IMR-90 (cell line): ENCODE measurements around the gene UCKL1. TPM values are rescaled to one million over a fixed set of nuclear protein-coding genes. Genes with fewer than 3 reads are reported as not detected.

Source experiments
- ATAC-seq: fragments of 200-7000 bp; cut with Tn5 transposase; 2 replicates; pipeline ENCODE4 v1.9.1; 2020; ENCODE audit warnings: low read depth, mild to moderate bottlenecking, moderate library complexity
- BruUV-seq: library from RNA; stranded (reverse); fragments of 400-500 nt; replicated peaks from 2 replicates; lab custom pipeline; 2021; lab: Mats Ljungman, UMichigan
- CTCF ChIA-PET: fragments of 300-600 bp; formaldehyde crosslinking; extraction: SDS; loops from one replicate; lab custom pipeline; 2021; ENCODE audit warnings: antibody characterized with exemption; lab: Yijun Ruan, JAX
- POLR2A ChIA-PET: fragments of 300-600 bp; sonication (Branson Sonifier 250); formaldehyde crosslinking; loops from one replicate; lab custom pipeline; 2022; ENCODE audit warnings: antibody characterized with exemption; ENCODE audit not compliant: unreplicated experiment; lab: Charles Lee
- DNase-seq: peaks from one replicate; pipeline ENCODE4 v3.0.0; 2013
- H2AFZ ChIP-seq: replicated peaks from 2 replicates; pipeline ENCODE3; 2013; ENCODE audit warnings: low read length, mild to moderate bottlenecking; ENCODE audit not compliant: poor library complexity
- H2AK5ac ChIP-seq: 2 replicates; pipeline ENCODE4 v1.6.1; 2013; ENCODE audit warnings: low read depth, low read length, inconsistent platforms
- H2AK9ac ChIP-seq: replicated peaks from 2 replicates; pipeline ENCODE3; 2013; ENCODE audit warnings: mild to moderate bottlenecking, low read depth, low read length, moderate library complexity; ENCODE audit not compliant: poor library complexity
- H2BK120ac ChIP-seq: 2 replicates; pipeline ENCODE4 v1.6.1; 2013; ENCODE audit warnings: low read depth, low read length, inconsistent platforms
- H2BK15ac ChIP-seq: 3 replicates; pipeline ENCODE4 v1.6.1; 2013; ENCODE audit warnings: low read depth, low read length, inconsistent platforms
- H2BK20ac ChIP-seq: 2 replicates; pipeline ENCODE4 v1.6.1; 2013; ENCODE audit warnings: low read depth, mild to moderate bottlenecking, inconsistent platforms, low read length, moderate library complexity
- H2BK5ac ChIP-seq: 2 replicates; pipeline ENCODE4 v1.6.1; 2013; ENCODE audit warnings: mild to moderate bottlenecking, low read depth, low read length, inconsistent platforms; ENCODE audit not compliant: poor library complexity, severe bottlenecking
- H3K14ac ChIP-seq: replicated peaks from 2 replicates; pipeline ENCODE4 v1.6.1; 2013; ENCODE audit warnings: low read depth, low read length, inconsistent platforms
- H3K18ac ChIP-seq: 2 replicates; pipeline ENCODE4 v1.6.1; 2013; ENCODE audit warnings: low read depth, low read length, control low read depth
- H3K23ac ChIP-seq: 2 replicates; pipeline ENCODE4 v1.6.1; 2013; ENCODE audit warnings: low read depth, low read length, inconsistent platforms
- H3K27ac ChIP-seq: 2 replicates; pipeline ENCODE4 v1.5.1; 2013; ENCODE audit warnings: mild to moderate bottlenecking, control low read depth, low read length; ENCODE audit not compliant: insufficient read depth
- H3K27me3 ChIP-seq: 2 replicates; pipeline ENCODE4 v1.6.1; 2013; ENCODE audit warnings: low read length; ENCODE audit not compliant: control insufficient read depth, insufficient read depth
- H3K36me3 ChIP-seq: 2 replicates; pipeline ENCODE4 v1.6.1; 2013; ENCODE audit warnings: low read length, mixed read lengths; ENCODE audit not compliant: control insufficient read depth, insufficient read depth
- H3K4ac ChIP-seq: 2 replicates; pipeline ENCODE4 v1.6.1; 2013; ENCODE audit warnings: low read depth, low read length, inconsistent platforms
- H3K4me1 ChIP-seq: 2 replicates; pipeline ENCODE4 v1.6.1; 2013; ENCODE audit warnings: low read length, mixed read lengths; ENCODE audit not compliant: control insufficient read depth, insufficient read depth
- H3K4me2 ChIP-seq: 2 replicates; pipeline ENCODE4 v1.6.1; 2013; ENCODE audit warnings: low read depth, mild to moderate bottlenecking, control low read depth, low read length, moderate library complexity
- H3K4me3 ChIP-seq: 2 replicates; pipeline ENCODE4 v1.5.1; 2013; ENCODE audit warnings: low read depth, mild to moderate bottlenecking, control low read depth, low read length, moderate library complexity; ENCODE audit not compliant: insufficient read depth
- H3K56ac ChIP-seq: 2 replicates; pipeline ENCODE4 v1.6.1; 2013; ENCODE audit warnings: low read length, inconsistent platforms; ENCODE audit not compliant: insufficient read depth; ENCODE audit errors: extremely low read depth
- H3K79me1 ChIP-seq, 2 experiments: 2 replicates each; pipeline ENCODE4 v1.6.1; 2013; ENCODE audit warnings: low read length in 2 of 2, inconsistent platforms in 1 of 2, low read depth in 1 of 2
- H3K9ac ChIP-seq: 2 replicates; pipeline ENCODE4 v1.6.1; 2013; ENCODE audit warnings: low read depth, low read length, control low read depth
- H3K9me1 ChIP-seq: 2 replicates; pipeline ENCODE4 v1.6.1; 2013; ENCODE audit warnings: low read length, inconsistent platforms; ENCODE audit not compliant: insufficient read depth
- H3K9me3 ChIP-seq: 2 replicates; pipeline ENCODE4 v1.6.1; 2013; ENCODE audit warnings: low read length; ENCODE audit not compliant: control insufficient read depth, insufficient read depth
- H4K20me1 ChIP-seq: 2 replicates; pipeline ENCODE4 v1.6.1; 2013; ENCODE audit warnings: low read length, inconsistent platforms; ENCODE audit not compliant: insufficient read depth
- H4K5ac ChIP-seq: 2 replicates; pipeline ENCODE4 v1.6.1; 2013; ENCODE audit warnings: mild to moderate bottlenecking, low read depth, low read length, control low read depth
- H4K8ac ChIP-seq, 2 experiments: 2 replicates each; pipeline ENCODE4 v1.6.1; 2013; ENCODE audit warnings: low read depth in 2 of 2, low read length in 2 of 2, control low read depth in 1 of 2, inconsistent platforms in 1 of 2
- H4K91ac ChIP-seq: 2 replicates; pipeline ENCODE4 v1.6.1; 2013; ENCODE audit warnings: low read depth, low read length, inconsistent platforms; ENCODE audit not compliant: insufficient read depth
- MXI1 ChIP-seq: IDR thresholded peaks from 2 replicates; pipeline ENCODE4 v1.6.1; 2012; ENCODE audit warnings: low read depth, mild to moderate bottlenecking, low read length, moderate library complexity, borderline replicate concordance
- WGBS, 2 experiments: methylation state at CpG; one replicate each; pipeline versions ENCODE4 v1.1.5 to v1.1.7; 2013; ENCODE audit warnings: missing lambda C conversion rate in 2 of 2; ENCODE audit not compliant: insufficient read length in 1 of 2; ENCODE audit errors: extremely low coverage in 2 of 2; 5-methylcytosine and 5-hydroxymethylcytosine counted together
- dilution Hi-C: fragments of 300-500 bp; cut with HindIII; formaldehyde crosslinking; loops from one replicate; pipeline ENCODE4 v1.14.3; 2018; ENCODE audit warnings: low sequenced_read_pairs; ENCODE audit not compliant: unreplicated experiment
- in situ Hi-C: fragments of 300-500 bp; cut with MboI; formaldehyde crosslinking; loops from 3 replicates; pipeline ENCODE4 v1.14.3; 2019; ENCODE audit warnings: low sequenced_read_pairs, inconsistent platforms, mixed read lengths
- intact Hi-C: fragments of 100-400 bp; cut with micrococcal nuclease; formaldehyde crosslinking; loops from 2 replicates; pipeline ENCODE4 v1.10.0; 2022
- polyA plus RNA-seq, 3 experiments: library from polyadenylated mRNA; depleted of rRNA; stranded (reverse); fragments of >200 nt; gene quantifications; 2 replicates each; pipeline ENCODE4 v1.2.3, GENCODE V29; 2012; ENCODE audit warnings: low replicate concordance in 1 of 3
- total RNA-seq: library from RNA; depleted of rRNA; stranded (reverse); fragments of >200 nt; gene quantifications from 2 replicates; pipeline ENCODE4 v1.2.3, GENCODE V29; 2012

Gene UCKL1
- total and polyA plus RNA-seq, 2 of the 4 experiments (the other 2 are of a cell fraction) = 16.7 to 54.7 TPM

DNA sequence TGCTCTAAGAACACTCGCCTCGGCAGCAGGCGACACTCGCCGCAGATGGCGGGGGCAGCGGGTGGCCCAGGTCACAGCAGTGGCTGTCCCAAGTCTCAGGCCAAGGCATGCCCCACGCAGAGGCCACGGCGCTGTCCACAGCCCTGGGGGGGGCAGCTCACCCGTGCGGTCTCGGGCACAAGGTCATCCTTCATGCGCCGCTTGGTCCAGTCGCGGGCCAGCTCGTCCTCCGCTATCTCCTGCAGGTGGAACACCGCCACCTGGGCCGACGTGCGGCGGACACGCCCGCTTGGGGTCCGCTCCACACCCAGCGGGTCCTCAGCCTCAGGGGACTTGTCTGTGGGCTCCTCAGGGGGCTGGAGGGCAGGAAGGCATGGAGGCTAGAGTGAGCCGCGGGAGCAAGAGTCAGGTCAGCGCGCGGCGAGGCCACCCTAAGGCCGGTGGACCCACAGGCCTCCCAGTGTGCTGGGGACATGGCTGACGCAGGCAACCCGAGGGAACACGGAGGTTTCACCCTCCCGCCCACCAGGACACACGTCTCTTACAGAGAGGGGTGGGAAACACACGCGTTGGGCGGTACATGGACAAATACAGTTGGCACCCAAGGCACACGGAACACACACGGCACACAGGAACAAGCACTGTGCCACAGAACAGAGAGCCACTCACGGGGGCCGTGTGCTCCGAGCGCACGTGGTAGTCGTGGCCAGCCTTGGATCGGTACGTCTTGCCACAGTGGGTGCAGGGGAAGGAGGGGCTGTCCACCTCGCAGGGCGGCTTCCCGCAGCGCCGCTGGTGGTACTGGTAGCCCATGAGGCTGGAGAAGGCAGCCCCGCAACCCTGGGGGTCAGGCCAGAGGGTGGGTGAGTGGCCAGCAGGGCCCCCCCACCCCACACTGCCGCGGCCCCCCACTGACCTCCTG is 6.5 kb upstream of the UCKL1 start:
- ChIA-PET CTCF (no interaction called here), POLR2A (no interaction called here)
- 94% methylated on average over 28 of the region's 61 CpGs; no CpG with 5 or more reads in 1 of the 2 experiments for WGBS, 2 experiments
- H2AFZ ChIP-seq = peak overlapping the region; percentile 51
- H3K23ac ChIP-seq = no peak overlapping the region
- H3K9me1 ChIP-seq = no peaks in the 10 kb centered on the region
- intact Hi-C loops = no loop called here
- TF ChIP-seq MXI1 = no peak
- no peak overlapping the region for H3K4me2 ChIP-seq
- BruUV-seq = no TSS peak
- H3K4me3 ChIP-seq = no peak overlapping the region
- H3K36me3 ChIP-seq = peaks cover 65% of the 10 kb centered on the region
- no peak overlapping the region for H3K4ac ChIP-seq
- ATAC-seq (no peak), DNase-seq (no peak)
- peaks cover 0 to 10% of the 10 kb centered on the region in 2 experiments; a peak in 3 of 4 replicates for H3K79me1 ChIP-seq
- no peaks in the 10 kb centered on the region for H3K9me3 ChIP-seq
- H3K4me1 ChIP-seq = peaks cover 2% of the 10 kb centered on the region; the same call in 1 of the 2 replicates
- H2BK20ac ChIP-seq = no peak overlapping the region
- H3K14ac ChIP-seq = no peak overlapping the region
- no peak overlapping the region for H3K18ac ChIP-seq
- no peak overlapping the region for H3K27ac ChIP-seq
- H4K5ac ChIP-seq = no peak overlapping the region
- H4K8ac ChIP-seq = no peak overlapping the region
- H2BK15ac ChIP-seq = no peak overlapping the region
- no peak overlapping the region for H2AK5ac ChIP-seq
- H2AK9ac ChIP-seq = no peak overlapping the region
- dilution Hi-C loops = no loop called here
- H2BK120ac ChIP-seq = no peak overlapping the region
- in situ Hi-C loops = no loop called here
- H4K20me1 ChIP-seq = no peaks in the 10 kb centered on the region; the same call in none of the 2 replicates
- no peak overlapping the region for H4K91ac ChIP-seq
- H3K27me3 ChIP-seq = no peaks in the 10 kb centered on the region
- H2BK5ac ChIP-seq = no peak overlapping the region
- H3K9ac ChIP-seq = no peak overlapping the region
- no peak overlapping the region for H3K56ac ChIP-seq
